Activated CD4-positive, CD25-positive, alpha-beta regulatory T cell (primary cell): ENCODE measurements around the gene NKD2.

Experiments used
- DNase-seq, 4 experiments: peaks; one replicate each; lab custom pipeline; 2025; lab: John Stamatoyannopoulos, UW

Gene NKD2

GRCh38 chr5:979100-979817, 29.3 kb upstream of the NKD2 start:
- no peak for DNase-seq

DNA sequence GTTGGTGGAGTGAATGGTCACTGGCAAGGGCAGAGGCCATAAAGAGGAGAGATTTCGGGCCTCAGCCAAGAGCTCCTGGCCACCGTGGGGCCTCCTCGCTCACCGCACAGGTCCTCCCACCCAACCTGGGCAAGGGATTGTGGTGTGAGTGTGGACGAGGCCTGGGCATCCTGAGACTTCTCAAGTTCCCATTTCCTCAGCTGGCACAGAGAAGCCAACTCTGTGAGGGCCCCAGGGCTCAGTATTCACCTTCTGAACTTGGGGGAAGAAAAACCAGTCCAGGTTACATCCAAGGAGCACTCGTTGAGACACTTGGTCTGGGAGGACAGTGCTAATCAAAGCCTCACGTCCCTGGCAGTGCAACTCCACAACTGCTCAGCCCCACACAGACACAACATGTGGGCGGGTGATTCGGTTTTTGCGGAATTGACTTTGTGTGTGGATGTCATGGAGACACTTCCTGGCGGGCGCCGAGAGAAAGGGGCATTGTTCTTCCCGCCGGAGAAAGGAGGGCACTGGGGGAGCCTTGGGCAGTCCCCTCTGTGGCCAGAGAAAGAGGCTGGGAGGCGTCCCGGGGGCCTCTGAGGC, 28.5 kb upstream of the NKD2 start:
- DNase-seq, result no peak

- DNase-seq, result no peak
These were observed 27.6 kb upstream of the NKD2 start for GRCh38 chr5:980966-981365.

DNA sequence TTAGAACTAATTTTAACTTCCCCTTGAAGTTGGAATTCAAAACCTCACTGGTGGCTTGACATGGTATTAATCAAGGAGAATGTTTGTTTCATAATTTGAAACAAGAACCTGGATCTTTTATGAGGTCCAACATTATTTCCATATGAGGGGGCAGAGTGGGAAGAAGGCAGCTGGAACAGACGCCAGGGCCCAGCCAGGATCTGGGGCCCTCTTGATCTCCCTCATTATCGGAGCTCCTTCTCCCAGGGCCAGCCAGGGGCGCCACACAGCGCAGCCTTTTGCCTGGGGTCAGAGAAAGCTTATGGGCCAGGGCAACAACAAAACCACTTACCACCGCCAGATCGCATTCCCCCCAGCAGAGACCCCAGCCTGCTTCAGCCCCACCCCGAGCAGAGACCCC, 27.1 kb upstream of the NKD2 start:
- no peak for DNase-seq

DNA sequence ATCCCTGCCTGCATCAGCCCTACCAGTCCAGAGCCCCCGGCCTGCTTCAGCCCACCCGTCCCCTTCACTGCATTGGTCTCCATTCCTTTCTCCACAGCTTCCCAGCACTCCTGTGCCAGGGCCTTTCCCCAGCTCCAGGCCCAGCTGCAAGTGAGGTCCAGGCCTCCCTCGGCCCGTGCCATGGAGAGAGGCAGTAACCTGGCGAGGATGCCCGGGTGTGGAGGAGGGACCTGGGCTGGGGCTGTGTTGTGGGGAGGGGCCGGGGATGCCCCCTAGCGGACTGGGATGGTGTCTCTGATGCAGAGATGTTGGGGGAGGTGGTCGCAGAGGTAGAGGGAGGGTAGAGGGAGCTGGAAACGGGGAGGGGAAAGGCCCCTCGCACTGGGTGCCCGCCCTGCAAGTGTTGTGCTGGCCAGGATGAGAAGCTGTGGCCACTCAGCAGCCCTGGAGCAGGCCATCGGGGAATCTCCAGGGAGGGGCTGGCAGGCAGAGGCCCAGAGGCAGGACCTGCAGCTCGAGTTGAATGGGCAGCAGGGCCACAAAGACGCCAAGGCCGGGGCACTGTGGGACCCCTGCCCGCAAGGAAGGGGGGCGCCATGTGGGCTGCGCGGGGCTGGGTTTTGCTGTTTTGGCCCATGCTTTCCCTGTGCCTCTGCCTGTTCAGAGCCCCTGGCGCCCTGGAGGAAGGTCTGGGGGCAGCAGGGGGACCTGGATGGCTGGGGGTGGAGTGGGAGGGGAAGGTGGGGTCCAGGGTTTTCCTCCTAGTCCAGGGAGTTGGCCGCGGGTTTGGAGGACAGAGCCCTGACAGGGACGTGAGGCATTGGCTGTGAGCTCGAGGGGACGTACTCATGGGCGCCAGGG, 26.0 kb upstream of the NKD2 start:
- no peak for DNase-seq

- DNase-seq, result no peak
These were observed 25.4 kb upstream of the NKD2 start for GRCh38 chr5:983238-983524.

DNA sequence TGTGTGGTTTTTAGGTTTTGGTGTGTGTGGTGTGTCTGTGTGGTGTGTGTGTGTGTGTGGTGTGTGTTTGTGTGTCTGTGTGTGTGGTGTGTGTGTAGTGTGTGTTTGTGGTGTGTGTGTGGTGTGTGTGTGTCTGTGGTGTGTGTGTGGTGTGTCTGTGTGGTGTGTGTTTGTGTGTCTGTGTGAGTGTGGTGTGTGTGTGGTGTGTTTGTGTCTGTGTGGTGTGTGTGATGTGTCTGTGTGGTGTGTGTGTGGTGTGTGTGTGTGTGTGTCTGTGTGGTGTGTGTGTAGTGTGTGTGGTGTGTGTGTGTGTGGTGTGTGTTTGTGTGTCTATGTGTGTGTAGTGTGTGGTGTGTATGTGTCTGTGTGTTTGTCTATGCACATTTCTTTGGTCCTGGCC, 25.0 kb upstream of the NKD2 start:
- DNase-seq, result no peak

DNA sequence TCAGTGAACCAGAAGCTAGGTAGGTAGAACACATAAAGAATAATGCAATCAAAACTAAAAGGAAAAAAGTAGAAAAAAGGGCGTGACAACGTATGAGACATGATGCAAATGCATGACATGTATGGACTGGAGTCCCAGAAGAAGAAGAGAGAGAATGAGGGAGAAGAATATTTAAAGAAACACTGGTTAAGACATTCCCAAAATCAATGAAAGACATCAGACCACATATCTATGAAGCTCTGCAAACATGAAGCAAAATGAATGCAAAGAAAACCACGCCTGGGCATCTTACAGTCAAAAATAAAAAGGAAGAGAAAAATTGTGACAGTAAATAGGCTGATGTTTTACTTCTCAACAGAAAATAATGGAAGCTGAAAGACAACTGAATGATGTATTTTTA, 23.8 kb upstream of the NKD2 start:
- no peak for DNase-seq

DNA sequence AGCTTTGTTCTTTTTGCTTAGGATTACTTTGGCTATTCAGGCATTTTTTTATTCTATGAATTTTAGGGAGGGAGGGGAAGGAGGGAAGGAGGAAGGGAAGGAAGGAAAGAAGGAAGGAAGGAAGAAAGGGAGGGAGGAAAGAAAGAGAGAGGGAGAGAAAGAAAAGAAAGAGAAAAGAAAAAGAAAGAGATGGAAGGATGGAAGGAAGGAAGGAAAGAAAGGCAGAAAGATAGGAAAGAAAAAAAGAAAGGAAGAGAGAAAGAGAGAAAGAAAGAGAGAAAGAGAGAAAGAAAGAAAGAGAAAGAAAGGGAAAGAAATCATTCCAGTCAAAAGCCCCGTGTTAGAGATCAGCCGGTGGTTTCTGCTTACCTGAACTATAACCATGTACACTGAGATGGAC, 20.8 kb upstream of the NKD2 start:
- no peak for DNase-seq

DNA sequence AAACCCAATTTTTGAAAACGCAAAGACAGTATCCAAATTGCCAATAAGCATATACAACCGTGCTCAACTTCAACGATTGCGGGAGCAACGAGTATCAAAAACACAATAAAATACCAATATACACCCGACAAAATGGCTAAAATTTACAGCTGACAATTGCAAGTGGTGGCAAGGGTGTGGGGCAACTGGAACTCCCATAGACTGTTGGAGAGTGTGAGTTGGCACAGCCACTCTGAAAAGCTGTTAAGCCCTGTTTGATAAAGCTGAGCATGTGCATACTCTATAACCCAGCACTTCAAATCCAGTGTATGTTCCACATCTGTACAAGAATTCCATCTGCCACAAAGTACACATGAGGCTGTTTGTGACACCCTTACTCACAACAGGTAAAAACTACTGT, 20.3 kb upstream of the NKD2 start:
- DNase-seq, result no peak

DNA sequence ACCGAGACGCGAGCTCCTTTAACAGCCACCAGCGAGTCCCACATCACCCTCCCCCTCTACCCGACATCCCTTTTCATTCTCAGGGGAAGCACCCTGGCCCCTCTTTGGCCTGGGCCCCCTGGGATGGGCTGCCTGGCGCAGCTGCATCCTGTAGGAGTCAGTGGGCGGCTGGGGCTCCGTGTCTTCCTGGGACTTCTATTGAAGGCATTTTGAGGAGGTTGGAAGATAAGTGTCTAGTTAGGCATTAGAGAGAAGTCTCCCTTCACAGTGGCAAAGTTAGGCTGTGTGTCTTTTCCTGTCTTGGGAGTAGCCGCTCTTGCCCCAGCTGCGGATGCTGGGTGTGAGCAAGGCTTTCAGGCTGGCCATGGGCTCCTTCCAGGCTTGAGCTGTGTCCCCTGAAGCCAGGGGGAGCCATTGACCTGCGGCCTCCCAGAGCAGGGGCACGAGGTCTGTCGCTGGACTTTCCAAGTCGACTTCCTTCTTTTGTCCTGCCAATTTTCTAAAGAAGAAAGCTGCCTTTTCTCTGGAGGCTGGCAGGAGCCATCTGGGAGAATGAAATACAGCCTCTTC, 18.6 kb upstream of the NKD2 start:
- DNase-seq, result no peak

GRCh38 chr5:991472-992267, 16.9 kb upstream of the NKD2 start:
- DNase-seq, result no peak

DNA sequence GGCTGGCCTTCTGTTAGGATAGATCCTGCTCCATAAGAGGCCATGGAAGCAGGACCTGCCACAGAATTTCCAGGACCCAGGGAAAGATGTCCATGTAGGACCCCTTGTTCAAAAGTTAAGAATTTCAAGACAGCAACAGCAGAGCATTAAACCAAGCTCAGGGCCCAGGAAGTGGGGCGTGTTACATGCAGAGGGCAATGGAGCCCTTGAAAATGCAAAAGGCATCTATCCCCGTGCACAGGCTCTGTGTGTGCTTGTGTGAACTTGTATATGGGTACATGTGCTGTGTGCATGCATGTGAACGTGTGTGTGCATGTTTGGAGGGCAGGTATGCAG, 14.4 kb upstream of the NKD2 start:
- DNase-seq, result no peak

GRCh38 chr5:994821-995220, 13.8 kb upstream of the NKD2 start:
- DNase-seq, result no peak

- DNase-seq, result no peak
These were observed 13.3 kb upstream of the NKD2 start for GRCh38 chr5:995318-995717.

DNA sequence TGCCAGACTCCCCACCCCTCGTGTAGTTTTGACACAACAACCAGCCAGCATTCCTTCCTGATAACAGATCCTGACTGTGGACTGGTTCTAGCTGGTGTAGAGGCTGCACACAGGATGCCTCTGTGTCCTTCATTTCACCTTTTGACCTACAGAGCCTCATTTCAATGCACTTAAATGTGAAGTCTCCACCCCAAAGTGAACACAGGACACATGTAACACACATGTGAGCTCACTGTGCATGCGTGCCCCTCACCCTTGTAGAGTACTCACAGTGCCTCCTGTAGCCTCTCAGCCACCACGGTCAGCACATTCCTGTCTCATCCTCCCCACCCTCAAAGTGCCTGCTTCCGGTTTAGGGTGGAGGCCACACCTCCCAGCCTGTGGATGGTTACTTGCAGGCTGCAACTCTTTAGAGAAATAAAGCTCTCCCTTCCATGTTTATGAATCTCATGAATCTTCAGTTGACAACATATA, 11.6 kb upstream of the NKD2 start:
- DNase-seq, result no peak

- no peak for DNase-seq
These were observed 10.9 kb upstream of the NKD2 start for GRCh38 chr5:997711-998110.

DNA sequence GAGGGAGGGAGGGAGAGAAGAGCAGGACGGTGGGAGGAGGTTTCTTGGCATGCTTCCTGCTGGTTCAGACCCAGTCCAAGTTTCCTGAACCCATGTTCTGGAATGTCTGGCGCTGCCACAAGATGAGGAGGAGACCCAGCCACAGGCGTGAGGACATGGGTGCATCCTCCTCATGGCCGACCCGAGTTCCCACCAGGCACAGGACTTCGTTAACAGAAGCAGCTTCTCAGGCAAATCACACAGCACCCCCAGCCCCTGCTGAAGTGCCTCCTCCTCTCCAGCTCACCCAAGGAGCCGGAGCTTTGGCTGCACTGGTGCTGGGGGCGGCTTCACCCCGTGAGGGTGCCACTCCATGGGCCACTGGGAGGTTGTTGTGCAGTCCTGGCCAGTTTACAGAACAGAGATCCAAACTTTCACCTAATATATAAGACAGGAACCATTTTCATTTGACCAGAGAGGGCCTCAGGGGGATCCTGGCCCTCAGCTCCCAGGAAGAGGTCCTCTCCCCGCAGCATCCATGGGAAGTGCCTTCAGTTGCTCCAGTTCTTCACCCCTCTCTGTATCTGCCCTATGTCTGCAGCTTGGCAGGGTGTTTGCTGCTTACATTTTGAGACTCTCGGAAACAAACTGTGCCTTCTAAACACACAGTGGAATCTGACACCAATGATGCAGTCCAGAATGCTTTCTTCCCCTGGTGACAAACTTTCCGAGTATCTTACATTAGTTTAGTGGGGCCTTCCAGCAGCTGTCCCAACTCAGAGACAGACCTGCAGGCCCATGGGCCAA, 10.2 kb upstream of the NKD2 start:
- no peak for DNase-seq

DNA sequence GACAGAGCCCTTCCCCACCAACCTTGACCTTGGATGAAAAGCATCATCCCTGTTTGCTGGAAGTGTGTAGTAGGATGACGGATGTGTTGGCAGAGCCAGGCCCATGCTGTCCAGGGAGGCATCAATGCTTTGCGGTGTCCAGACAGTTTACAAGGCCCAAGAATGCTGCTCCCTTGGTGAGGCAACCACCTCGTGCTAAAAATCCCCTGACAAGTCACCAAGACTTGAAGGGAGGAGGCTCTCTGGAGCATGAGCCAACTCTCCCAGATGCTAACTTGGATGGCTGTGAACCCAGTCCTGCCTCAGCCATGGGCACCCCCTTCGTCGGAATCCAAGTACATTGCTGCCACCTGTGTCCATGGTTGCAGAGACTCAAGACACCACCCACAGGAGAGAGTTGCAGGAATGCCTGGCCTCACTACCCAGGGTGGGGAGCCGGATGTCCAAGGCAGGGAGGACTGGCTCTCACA, 9.5 kb upstream of the NKD2 start:
- no peak for DNase-seq

- no peak for DNase-seq
These were observed 8.9 kb upstream of the NKD2 start for GRCh38 chr5:999724-1000123.

DNA sequence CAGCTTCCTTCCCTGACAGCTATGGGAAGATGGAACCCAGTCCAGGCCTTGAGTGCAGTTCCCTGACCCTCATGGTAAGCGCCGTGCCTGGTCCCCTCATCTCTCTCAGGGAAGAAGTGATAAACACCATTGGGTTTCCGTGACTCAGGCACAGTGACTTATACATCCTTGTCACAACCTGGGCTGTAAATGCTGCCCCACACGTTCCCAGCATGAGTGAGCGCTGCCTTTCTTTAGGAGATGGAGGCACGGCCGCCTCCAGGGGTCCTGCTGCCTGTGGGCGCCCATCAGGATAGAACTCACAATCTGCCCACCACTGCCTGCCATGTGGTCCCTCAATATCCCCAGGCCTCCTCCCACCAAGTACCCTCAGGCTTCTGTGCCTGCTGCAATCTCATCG, 8.3 kb upstream of the NKD2 start:
- DNase-seq, result no peak
